Measurements from ENCODE around the gene MYADML2. TPM values are rescaled to one million over a fixed set of nuclear protein-coding genes. Genes with fewer than 3 reads are reported as not detected.

The MYADML2 gene
- total RNA-seq, 2 experiments from 2014 or later: 0.19 TPM; not detected in 1

GRCh38 chr17:81968396-81968745 lies 21.3 kb upstream of the MYADML2 start:
- no peaks in the 10 kb centered on the region for H3K36me3 ChIP-seq (ENCODE audit: insufficient read depth, low read length)
- peaks cover 6% of the 10 kb centered on the region; the same call in 1 of the 2 replicates for H3K9me3 ChIP-seq (ENCODE audit: low read length)
- H3K79me2 ChIP-seq (ENCODE audit: insufficient read depth, low read depth, low read length): no peaks in the 10 kb centered on the region
- TF ChIP-seq, protein P1, sequence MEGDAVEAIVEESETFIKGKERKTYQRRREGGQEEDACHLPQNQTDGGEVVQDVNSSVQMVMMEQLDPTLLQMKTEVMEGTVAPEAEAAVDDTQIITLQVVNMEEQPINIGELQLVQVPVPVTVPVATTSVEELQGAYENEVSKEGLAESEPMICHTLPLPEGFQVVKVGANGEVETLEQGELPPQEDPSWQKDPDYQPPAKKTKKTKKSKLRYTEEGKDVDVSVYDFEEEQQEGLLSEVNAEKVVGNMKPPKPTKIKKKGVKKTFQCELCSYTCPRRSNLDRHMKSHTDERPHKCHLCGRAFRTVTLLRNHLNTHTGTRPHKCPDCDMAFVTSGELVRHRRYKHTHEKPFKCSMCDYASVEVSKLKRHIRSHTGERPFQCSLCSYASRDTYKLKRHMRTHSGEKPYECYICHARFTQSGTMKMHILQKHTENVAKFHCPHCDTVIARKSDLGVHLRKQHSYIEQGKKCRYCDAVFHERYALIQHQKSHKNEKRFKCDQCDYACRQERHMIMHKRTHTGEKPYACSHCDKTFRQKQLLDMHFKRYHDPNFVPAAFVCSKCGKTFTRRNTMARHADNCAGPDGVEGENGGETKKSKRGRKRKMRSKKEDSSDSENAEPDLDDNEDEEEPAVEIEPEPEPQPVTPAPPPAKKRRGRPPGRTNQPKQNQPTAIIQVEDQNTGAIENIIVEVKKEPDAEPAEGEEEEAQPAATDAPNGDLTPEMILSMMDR (conservative IDR thresholded peaks at IDR 0.05; ENCODE audit: low read length): no peak
- no peak for TF ChIP-seq EZH2phosphoT487 (IDR thresholded peaks at IDR 0.05; ENCODE audit: borderline replicate concordance, low read depth, low read length)
- peak overlapping the region; percentile 69 for H2AFZ ChIP-seq (ENCODE audit: low read length)
- H3K4me3 ChIP-seq (ENCODE audit: low read depth, low read length, poor library complexity, severe bottlenecking): peak overlapping the region; percentile 68
- ChIA-PET CTCF (ENCODE audit: unreplicated experiment) (interaction anchor here (1.3 kb wide), 1 partner anchor 53 kb away, joined by 3 read pairs; no protein-coding TSS in a partner anchor), POLR2A (interaction anchor here (0.5 to 2.1 kb wide), 3 partner anchors 8 to 398 kb away, joined by 5 to 7 read pairs (median 6); no protein-coding TSS in a partner anchor)
- peak overlapping the region; percentile 90 for H3K4me2 ChIP-seq (ENCODE audit: low read length)
- H3K4me1 ChIP-seq (ENCODE audit: insufficient read depth, low read length, poor library complexity, severe bottlenecking): peaks cover 29% of the 10 kb centered on the region
- intact Hi-C loops (cut with micrococcal nuclease; ENCODE audit: unreplicated experiment): loop anchor here (1.0 to 5.0 kb wide), 3 partner anchors 9 to 134 kb away; partner anchors contain the start of genes ALYREF, ANAPC11 and ASPSCR1
- peak overlapping the region; percentile 36 for H3K27ac ChIP-seq (ENCODE audit: low read depth, low read length, poor library complexity, severe bottlenecking)
- no peaks in the 10 kb centered on the region for H4K20me1 ChIP-seq (ENCODE audit: insufficient read depth, low read length)
- H3K9me2 ChIP-seq (ENCODE audit: insufficient read depth, low read length): no peaks in the 10 kb centered on the region
- no TSS peak for BruUV-seq (replicated peaks)
- no peak for DNase-seq (ENCODE audit: low spot score)

GRCh38 chr17:81967533-81968395 lies 20.7 kb upstream of the MYADML2 start:
- 0 out of 2 replicates have a peak, but pooled peaks cover 4% of the 10 kb centered on the region for H3K9me3 ChIP-seq (ENCODE audit: low read length)
- peak overlapping the region; percentile 69 for H2AFZ ChIP-seq (ENCODE audit: low read length)
- H3K9me2 ChIP-seq (ENCODE audit: insufficient read depth, low read length): no peaks in the 10 kb centered on the region
- H3K4me1 ChIP-seq (ENCODE audit: insufficient read depth, low read length, poor library complexity, severe bottlenecking): peaks cover 29% of the 10 kb centered on the region
- H4K20me1 ChIP-seq (ENCODE audit: insufficient read depth, low read length): no peaks in the 10 kb centered on the region
- H3K79me2 ChIP-seq (ENCODE audit: insufficient read depth, low read depth, low read length): no peaks in the 10 kb centered on the region
- peak overlapping the region; percentile 90 for H3K4me2 ChIP-seq (ENCODE audit: low read length)
- H3K4me3 ChIP-seq (ENCODE audit: low read depth, low read length, poor library complexity, severe bottlenecking): peak overlapping the region; percentile 68
- intact Hi-C loops (cut with micrococcal nuclease; ENCODE audit: unreplicated experiment): loop anchor here (1.0 to 5.0 kb wide), 4 partner anchors 10 to 135 kb away; partner anchors contain the start of genes ALYREF, ANAPC11, ASPSCR1 and CENPX
- no TSS peak for BruUV-seq (replicated peaks)
- CTCF ChIA-PET (ENCODE audit: unreplicated experiment): interaction anchor here (0.5 to 1.3 kb wide), 2 partner anchors 12 to 53 kb away, joined by 3 to 9 read pairs; no protein-coding TSS in a partner anchor
- no peak for TF ChIP-seq EZH2phosphoT487 (IDR thresholded peaks at IDR 0.05; ENCODE audit: borderline replicate concordance, low read depth, low read length)
- TF ChIP-seq, protein P1 (conservative IDR thresholded peaks at IDR 0.05; ENCODE audit: low read length): no peak
- DNase-seq (ENCODE audit: low spot score): peak; percentile 97
- no peaks in the 10 kb centered on the region for H3K36me3 ChIP-seq (ENCODE audit: insufficient read depth, low read length)
- H3K27ac ChIP-seq (ENCODE audit: low read depth, low read length, poor library complexity, severe bottlenecking): peak overlapping the region; percentile 44
- POLR2A ChIA-PET: interaction anchor here (0.5 to 2.1 kb wide), 5 partner anchors 8 to 539 kb away, joined by 3 to 7 read pairs (median 4); no protein-coding TSS in a partner anchor
